Measurements from ENCODE around the gene LRRD1.
"Not testable (repeated sequence)": the region's sequence is repeated elsewhere in the genome, so short reads cannot be mapped to it uniquely, and the experiment has no call there.

The LRRD1 gene

DNA sequence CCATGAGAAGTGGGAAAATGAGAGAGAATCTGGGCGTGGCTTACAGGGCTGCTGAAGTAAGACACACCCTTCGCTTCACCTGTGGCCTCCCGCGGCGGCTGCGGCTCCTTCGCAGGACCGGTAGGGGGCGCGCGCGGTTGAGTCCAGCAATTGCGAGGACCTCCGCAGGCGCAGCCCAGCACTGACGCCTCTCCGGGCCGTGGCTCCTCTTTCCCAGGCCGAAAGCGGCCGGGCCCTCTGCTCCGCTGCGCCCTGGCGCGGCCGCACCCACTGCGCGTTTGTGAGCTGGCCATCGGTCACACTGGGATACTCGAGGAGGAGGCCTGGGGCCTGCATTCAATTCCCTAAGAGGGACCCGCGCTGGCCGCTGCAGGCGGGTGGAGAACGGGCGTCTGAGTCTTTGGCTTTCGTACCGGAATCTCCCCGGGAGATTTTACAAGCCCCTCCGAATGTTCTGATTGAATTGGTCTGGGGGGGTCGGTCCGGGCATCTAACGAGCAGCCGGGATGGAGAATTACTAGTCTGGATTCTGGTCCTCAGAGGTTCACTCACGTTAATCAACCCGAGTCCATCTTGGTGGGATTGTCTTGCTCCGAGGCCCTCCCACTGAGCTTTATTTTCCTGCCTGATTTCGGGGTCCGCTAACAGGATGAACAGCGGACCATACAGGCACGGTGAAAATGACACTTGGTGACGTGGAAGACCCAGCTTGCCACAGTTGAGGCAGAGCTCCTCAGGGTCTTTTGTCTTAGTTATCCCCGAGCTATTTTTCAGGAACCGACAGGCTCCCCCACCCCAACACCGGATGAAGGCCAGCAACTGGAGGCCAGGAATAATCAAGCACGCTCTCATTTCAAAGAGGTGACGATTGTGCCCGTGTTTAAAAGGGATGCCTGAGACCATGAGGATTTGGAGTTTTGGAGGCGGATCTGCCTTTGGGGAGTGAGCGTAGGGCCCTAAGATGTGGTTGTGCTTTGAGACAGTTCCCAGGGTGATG is at the start of gene LRRD1:
Gene LRRD1, minus strand, starts transcription at position 215 of the 997 bp plus-strand sequence. CDS start 13,940 bp downstream, outside the sequence.
- peak; percentile 70 to 82 for DNase-seq (ENCODE audit: extremely low read depth in 1 of 2, low read depth in 1 of 2)

DNA sequence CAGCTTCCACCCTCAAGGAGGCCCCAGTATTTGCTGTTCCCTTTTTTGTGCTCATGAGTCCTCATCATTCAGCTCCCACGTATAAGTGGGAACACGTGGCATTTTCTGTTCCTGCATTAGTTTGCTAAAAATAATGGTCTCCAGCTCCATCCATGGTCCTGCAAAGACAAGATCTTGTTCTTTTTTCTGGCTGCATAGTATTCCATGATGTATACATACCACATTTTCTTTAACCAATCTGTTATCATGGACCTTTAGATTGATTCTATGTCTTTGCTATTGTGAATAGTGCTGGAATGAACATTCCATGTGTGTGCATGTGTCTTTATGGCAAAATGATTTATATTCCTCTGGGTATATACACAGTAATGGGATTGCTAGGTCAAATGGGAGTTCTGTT is 49.8 kb upstream of the LRRD1 start:
- DNase-seq (ENCODE audit: extremely low read depth in 1 of 2, low read depth in 1 of 2) = no peak

DNA sequence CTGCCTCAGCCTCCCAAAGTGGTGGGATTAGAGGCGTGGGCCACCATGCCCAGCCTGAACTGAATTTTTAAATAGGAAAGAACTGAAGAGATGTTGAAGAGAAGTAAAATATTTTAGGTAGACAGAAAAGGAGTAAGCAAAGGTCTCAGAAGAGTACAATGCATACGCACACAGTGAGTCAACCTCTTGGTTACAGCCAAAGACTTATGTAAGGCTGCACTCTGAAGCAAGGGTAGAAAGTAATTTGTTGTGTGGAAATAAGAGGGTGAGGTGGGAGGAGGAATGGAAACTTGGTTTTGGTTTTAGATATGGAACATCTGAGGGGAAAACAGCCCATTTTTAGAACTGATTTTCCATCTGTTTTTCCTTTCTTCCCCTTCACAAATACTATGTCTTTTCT is 49.2 kb upstream of the LRRD1 start:
- no peak for DNase-seq (ENCODE audit: extremely low read depth in 1 of 2, low read depth in 1 of 2)

DNA sequence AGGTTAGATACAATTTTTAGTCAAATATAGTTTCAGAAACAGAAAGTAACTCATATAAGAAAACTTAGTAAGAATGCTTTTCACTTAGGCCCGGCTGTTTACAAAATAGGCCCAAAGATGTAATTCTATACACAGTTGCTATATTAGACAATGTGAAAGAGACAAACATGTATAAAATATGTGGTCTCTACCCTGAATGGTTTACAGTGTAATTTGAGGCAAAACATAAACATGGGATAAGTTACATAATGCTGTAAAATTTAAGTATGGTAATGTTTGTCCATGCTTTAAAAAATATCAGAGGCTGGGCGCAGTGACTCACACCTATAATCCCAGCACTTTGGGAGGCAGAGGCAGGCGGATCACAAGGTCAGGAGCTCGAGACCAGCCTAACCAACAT is 48.0 kb upstream of the LRRD1 start:
- no peak for DNase-seq (ENCODE audit: extremely low read depth in 1 of 2, low read depth in 1 of 2)

DNA sequence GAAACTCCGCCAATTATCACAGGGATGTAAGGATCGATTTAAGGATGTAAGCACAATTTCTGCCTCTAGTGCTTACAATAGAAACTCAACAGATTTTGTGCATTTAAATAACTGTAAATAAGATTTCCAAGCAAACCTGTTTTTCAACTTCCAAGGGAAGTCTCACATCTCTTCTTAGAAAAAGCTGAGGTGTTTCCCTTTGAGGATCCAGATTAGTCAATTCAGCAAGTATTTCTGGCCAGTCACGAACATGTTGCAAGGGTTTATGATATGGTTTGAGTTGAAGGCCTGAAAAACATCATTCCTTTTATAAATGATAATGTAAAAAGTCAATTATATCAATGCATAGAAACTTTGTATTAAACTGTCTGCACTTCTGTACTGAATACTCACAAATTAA is 42.8 kb upstream of the LRRD1 start:
- DNase-seq (ENCODE audit: extremely low read depth in 1 of 2, low read depth in 1 of 2) = no peak

DNA sequence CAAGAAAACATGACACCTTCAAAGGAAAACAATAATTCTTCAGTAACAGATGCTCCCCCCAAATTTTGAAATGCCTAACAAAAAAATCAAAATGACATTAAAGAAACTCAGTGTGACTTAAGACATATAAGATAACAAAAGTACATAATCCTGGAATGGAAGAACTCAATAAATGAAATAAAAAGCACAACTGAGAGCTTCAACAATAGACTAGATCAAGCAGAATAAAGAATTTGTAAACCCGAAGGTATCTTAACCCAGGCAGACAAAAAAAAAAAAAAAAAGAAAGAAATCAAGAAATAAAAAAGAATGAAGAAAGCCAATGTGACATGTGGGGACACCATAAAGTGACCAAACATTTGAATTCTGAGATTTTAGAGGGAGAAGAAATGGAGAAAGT is 27.7 kb upstream of the LRRD1 start:
- no peak for DNase-seq (ENCODE audit: extremely low read depth in 1 of 2, low read depth in 1 of 2)

DNA sequence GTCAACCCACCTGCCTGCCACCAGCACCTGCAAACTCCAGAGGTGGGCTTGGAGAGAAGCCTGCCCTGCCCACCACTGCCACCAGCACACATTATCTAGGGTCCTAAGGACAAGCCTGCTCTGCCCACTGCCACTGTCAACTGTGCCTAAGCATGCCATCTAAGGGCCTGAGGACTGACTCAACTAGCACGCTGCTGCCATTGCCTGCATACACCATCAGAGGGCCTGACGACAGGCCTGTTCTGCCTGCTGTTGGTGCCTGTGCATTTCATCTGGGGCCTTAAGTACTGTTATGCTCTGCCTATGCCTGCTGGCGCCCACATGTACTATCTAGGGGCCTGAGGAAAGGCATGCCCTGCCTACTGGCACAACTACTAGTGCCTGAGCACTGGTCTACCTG is 27.0 kb upstream of the LRRD1 start:
- no peak for DNase-seq (ENCODE audit: extremely low read depth in 1 of 2, low read depth in 1 of 2)

DNA sequence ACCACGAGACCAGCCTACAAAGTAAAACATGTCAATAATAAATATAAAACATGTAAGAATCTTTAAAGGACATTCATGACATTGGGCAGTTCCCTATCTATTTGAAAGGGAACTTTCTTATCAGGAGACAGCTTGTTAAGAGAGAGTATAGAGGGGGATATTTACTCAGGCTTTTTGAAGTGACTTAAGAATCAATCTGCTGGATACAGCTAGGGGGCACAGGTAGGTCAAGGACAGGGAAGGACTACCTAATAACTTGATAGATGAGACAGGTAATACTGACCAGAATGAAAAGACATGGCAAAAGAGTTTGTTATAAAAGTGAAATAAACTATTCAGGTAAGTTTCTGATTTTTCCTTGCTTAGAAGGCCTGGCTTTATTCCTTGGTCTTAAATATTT is 21.8 kb upstream of the LRRD1 start:
- no peak for DNase-seq (ENCODE audit: extremely low read depth in 1 of 2, low read depth in 1 of 2)

DNA sequence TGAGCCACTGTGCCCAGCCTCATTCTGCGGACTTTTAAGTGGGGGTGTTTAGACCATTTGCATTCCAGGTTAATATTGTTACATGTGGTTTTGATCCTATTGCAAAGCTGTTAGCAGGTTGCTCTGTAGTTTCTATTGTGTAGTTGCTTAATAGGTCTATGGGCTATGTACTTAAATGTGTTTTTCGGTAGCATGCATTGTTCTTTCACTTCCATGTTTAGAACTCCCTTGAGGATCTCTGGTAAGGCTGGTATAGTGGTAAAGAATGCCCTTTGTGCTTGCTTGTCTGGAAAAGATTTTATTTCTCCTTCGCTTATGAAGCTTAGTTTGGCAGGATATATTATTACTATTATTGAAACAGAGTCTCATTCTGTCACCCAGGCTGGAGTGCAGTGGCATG is 13.4 kb upstream of the LRRD1 start:
- no peak for DNase-seq (ENCODE audit: extremely low read depth in 1 of 2, low read depth in 1 of 2)

DNA sequence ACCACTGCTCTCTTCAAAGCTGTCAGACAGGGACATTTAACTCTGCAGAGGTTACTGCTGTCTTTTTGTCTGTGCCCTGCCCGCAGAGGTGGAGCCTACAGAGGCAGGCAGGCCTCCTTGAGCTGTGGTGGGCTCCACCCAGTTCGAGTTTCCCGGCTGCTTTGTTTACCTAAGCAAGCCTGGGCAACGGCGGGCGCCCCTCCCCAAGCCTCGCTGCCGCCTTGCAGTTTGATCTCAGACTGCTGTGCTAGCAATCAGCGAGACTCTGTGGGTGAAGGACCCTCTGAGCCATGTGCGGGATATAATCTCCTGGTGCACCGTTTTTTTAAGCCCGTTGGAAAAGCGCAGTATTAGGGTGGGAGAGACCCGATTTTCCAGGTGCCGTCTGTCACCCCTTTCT is 10.3 kb upstream of the LRRD1 start:
- DNase-seq (ENCODE audit: extremely low read depth in 1 of 2, low read depth in 1 of 2) = not testable (repeated sequence)

DNA sequence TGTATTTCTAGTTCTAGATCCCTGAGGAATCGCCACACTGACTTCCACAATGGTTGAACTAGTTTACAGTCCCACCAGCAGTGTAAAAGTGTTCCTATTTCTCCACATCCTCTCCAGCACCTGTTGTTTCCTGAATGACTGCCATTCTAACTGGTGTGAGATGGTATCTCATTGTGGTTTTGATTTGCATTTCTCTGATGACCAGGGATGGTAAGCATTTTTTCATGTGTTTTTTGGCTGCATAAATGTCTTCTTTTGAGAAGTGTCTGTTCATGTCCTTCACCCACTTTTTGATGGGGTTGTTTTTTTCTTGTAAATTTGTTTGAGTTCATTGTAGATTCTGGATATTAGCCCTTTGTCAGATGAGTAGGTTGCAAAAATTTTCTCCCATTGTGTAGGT is 5.4 kb upstream of the LRRD1 start:
- DNase-seq (ENCODE audit: extremely low read depth in 1 of 2, low read depth in 1 of 2) = not testable (repeated sequence)

DNA sequence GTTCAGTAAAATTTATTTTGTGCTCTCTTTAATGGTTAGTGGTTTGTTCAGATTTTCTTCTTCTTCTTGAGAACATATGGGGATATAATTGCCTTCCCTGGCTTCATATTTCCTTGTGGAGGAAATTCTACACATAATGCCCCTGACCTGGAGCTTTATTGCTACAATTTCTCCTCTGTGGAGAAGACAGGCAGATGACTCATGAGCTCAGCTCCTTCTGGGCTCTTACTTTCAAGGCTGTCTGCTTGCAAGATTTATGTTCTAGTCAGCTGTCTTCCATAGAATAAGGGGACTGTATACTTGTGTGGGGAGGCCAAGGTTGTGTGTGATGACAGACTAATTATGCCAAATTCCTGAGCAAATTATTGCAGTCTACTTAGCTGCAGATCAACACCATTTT is 1.6 kb downstream of the LRRD1 start:
- no peak for DNase-seq (ENCODE audit: extremely low read depth in 1 of 2, low read depth in 1 of 2)

DNA sequence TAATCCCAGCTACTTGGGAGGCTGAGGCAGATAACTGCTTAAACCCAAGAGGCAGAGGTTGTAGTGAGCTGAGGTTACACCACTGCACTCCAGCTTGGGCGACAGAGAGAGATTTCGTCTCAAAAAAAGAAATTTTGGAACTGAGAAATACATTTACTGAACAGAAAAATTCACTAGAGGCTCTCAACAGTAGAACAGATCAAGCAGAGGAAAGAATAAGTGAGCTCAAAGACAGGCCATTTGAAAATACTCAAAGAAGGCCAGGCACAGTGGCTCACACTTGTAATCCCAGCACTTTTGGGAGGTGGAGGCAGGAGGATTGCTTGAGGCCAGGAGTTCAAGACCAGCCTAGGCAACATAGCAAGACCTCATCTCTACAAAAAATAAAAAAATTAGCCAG is 9.4 kb downstream of the LRRD1 start:
- DNase-seq (ENCODE audit: extremely low read depth in 1 of 2, low read depth in 1 of 2) = not testable (repeated sequence)

DNA sequence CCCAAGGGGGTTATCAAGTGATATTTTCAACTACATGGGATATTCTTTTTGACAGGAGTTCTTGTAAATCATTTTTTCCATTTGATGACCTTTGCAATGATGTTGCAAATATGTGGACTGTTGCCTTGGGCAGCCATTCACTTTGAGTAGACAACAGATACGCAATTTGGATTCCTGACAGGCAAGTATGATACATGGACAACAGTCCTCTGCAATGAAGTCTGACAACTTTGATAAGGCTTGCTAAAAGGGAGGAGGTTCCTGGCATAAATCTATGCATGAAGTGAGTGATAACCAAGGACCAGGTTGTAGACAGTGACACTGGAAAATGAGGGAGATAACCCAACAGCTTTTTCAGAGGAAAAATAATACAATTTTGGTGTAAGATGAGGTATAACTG is 17.7 kb downstream of the LRRD1 start:
- DNase-seq (ENCODE audit: extremely low read depth in 1 of 2, low read depth in 1 of 2) = no peak

DNA sequence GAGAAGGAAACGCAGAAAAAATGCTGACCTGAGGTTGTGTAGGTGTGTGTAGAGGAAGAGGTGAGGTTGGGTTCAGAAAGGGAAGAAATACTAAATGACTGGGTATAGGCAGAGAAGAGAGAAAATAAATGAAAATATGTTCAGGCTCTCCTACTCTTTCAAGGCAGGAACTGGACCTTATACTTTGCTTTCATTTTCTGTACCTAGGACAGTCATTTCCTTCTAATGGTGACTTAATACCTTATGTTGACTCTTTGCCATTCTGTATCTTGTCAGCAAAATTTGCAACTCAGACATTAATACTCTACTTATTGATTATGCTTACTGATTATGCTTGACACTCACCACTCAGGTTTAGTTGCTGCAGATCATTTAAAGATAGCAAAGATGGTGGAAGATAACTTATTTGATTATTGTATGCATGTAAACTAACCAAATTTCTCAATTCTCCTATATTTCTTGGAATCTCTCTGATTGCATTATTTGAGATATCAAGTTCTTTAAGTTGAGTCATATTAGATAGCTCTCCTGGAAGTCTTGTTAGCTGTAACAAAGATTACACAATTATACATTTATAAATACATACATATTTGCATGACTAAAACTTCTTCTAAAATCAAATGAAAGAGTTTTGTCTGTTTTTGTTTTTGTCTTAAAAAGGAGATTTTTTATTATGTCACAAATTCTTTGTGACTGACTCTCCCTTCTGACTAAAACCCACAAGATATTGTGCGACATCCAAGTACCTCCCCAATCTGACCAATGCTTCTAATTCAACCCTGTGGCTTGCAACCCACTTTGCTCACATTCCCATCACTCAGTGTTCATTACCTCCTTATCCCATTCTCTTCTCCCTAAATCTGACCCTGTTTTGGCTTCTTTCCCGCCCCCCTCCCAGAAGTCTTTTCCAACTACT is 20.0 kb downstream of the LRRD1 start:
- DNase-seq (ENCODE audit: extremely low read depth in 1 of 2, low read depth in 1 of 2) = no peak

DNA sequence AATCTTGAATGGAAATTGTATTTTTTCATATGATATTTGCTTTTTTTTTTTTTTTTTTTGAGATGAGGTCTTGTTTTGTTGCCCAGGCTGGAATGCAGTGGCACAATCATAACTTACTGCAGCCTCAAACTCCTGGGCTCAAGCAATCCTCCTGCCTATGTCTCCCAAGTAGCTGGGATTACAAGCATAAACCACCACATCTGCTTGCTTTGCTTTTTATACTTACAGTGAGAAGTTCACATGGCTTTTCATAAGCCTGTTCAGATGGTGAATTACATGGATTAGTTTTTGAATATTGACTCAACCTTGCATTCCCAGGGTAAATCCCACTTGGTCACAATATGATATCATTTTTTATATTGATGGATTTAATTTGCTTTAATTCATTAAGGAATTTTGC is 22.0 kb downstream of the LRRD1 start:
- no peak for DNase-seq (ENCODE audit: extremely low read depth in 1 of 2, low read depth in 1 of 2)

DNA sequence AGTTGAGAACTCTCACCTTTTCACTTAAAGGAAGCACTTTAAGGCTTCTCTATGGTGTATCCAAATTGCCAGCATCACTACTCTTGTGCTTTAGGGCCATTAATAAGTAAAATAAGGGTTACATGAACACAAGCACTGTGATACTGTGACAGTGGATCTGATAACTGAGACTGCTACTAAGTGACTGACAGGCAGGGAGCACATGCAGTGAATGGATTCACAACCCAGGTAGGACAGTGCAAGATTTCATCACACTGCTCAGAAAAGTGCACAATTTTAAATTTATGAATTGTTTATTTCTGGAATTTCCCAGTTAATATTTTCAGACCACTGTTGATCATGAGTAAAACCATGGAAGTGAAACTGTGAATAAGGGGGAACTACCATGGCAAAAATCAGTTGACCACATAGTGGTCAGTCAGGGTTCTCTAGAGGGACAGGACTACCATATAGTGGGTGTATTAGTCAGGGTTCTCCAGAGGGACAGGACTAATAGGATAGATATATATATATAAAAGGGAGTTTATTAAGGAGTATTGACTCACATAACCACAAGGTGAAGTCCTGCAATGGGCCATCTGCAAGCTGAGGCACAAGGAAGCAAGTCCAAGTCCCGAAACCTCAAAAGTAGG is 23.7 kb downstream of the LRRD1 start:
- DNase-seq (ENCODE audit: extremely low read depth in 1 of 2, low read depth in 1 of 2) = no peak

DNA sequence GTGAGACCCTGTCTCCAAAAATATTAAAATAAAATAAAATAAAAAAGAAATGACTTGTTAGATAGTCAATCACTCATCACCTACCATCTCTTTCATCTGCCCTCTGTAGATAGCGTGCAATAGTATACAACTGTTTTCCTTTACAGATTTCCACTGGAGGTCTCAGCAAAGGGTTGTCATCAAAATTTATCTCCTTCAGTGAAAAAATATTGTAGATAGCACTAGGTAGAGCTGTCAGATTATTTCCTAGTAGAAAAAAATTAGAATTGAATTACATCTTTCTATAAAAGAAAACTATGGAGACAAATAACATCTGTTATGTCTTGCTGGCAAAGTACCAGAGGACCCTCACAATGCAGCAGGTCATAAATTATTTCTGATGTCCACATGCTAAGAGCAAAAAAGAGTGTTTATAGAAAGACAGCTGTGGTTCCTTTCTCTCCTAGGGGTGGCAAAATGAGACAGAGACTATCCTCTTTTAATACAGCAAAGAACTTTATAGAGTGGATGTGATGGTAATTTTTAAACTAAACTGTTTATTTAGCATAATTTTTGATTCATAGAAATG is 28.4 kb downstream of the LRRD1 start:
- DNase-seq (ENCODE audit: extremely low read depth in 1 of 2, low read depth in 1 of 2) = no peak

DNA sequence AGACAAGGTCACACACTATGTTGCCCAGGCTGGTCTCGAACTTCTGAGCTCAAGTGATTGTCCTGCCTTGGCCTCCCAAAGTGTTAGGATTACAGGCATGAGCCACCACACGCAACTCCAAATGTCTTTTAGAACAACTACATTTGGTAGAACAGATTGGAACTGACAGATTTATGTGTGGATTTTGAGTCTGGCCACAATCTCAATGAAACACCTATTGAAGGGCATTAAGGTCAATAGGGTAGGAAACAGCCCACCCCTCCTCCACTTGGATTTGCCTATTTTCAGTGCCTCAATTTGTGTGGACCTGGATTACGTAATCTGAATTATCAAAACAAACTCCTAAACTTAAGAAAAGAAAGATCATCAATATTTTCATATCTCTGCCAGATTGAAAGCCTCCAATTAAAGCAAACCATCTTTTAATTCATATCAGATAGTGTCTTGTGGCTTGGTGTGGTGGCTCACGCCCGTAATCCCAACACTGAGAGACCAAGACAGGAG is 29.2 kb downstream of the LRRD1 start:
- DNase-seq (ENCODE audit: extremely low read depth in 1 of 2, low read depth in 1 of 2) = no peak

DNA sequence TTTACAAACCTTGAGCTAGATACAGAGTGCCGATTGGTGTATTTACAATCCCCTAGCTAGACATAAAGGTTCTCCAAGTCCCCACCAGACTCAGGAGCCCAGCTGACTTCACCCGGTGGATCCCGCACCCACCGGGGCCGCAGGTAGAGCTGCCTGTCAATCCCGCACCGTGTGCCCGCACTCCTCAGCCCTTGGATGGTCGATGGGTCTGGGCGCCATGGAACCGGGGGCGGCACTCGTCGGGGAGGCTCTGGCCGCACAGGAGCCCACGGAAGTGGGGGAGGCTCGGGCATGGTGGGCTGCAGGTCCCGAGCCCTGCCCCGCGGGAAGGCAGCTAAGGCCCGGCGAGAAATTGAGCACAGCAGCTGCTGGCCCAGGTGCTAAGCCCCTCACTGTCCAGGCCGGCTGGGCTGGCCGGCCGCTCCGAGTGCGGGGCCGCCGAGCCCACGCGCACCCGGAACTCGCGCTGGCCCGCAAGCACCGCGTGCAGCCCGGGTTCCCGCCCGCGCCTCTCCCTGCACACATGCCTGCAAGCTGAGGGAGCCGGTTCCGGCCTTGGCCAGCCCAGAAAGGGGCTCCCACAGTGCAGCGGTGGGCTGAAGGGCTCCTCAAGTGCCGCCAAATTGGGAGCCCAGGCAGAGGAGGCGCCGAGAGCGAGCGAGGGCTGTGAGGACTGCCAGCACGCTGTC is 35.6 kb downstream of the LRRD1 start:
- DNase-seq (ENCODE audit: extremely low read depth in 1 of 2, low read depth in 1 of 2) = not testable (repeated sequence)

Measured in activated CD8-positive, alpha-beta memory T cell treated with anti-CD3 and anti-CD28 coated beads for 1 hour (primary cell).